Measurements from ENCODE around the gene MAFB. TPM values are rescaled to one million over a fixed set of nuclear protein-coding genes. Genes with fewer than 3 reads are reported as not detected.

The MAFB gene
- total RNA-seq, 1 experiment from 2014 or later = 15.9 TPM

- CTCF ChIA-PET = interaction anchor here (0.7 to 1.2 kb wide), 4 partner anchors 14 to 1424 kb away, joined by 3 to 4 read pairs (median 3); no protein-coding TSS in a partner anchor
- no peak for DNase-seq (ENCODE audit: unreplicated experiment)
- Mint-ChIP-seq H3K27me3 (ENCODE audit: insufficient read depth, unreplicated experiment) (no peaks in the 10 kb centered on the region), H3K4me3 (ENCODE audit: unreplicated experiment) (no peak overlapping the region), H3K36me3 (ENCODE audit: insufficient read depth, unreplicated experiment) (peaks cover 1% of the 10 kb centered on the region), H3K27ac (ENCODE audit: low read depth, unreplicated experiment) (no peak overlapping the region), H3K9me3 (ENCODE audit: unreplicated experiment) (no peaks in the 10 kb centered on the region), H3K4me1 (ENCODE audit: insufficient read depth, unreplicated experiment) (peaks cover 6% of the 10 kb centered on the region)
- POLR2A ChIA-PET = no interaction called here
- no TSS peak for BruUV-seq (replicated peaks)
- intact Hi-C loops (cut with micrococcal nuclease) = loop anchor here (5.0 kb wide), 1 partner anchor 1427 kb away; no protein-coding TSS in a partner anchor
- TF ChIP-seq CTCF (IDR thresholded peaks at IDR 0.05; ENCODE audit: unreplicated experiment) = no peak
Measured at GRCh38 chr20:40694246-40694645, 5.2 kb upstream of the MAFB start.

GRCh38 chr20:40692240-40693011, 3.4 kb upstream of the MAFB start:
- DNase-seq (ENCODE audit: unreplicated experiment) = no peak
- no peak overlapping the region for H3K4me3 Mint-ChIP-seq (ENCODE audit: unreplicated experiment)
- no peaks in the 10 kb centered on the region for H3K9me3 Mint-ChIP-seq (ENCODE audit: unreplicated experiment)
- H3K36me3 Mint-ChIP-seq (ENCODE audit: insufficient read depth, unreplicated experiment) = peaks cover 19% of the 10 kb centered on the region
- CTCF ChIA-PET = interaction anchor here (0.6 to 6.5 kb wide), 6 partner anchors 145 to 1465 kb away, joined by 3 to 83 read pairs (median 3); no protein-coding TSS in a partner anchor
- intact Hi-C loops (cut with micrococcal nuclease) = loop anchor here (5.0 kb wide), 1 partner anchor 1425 kb away; no protein-coding TSS in a partner anchor
- H3K27ac Mint-ChIP-seq (ENCODE audit: low read depth, unreplicated experiment) = no peak overlapping the region
- no peak for TF ChIP-seq CTCF (IDR thresholded peaks at IDR 0.05; ENCODE audit: unreplicated experiment)
- BruUV-seq (replicated peaks) = no TSS peak
- H3K27me3 Mint-ChIP-seq (ENCODE audit: insufficient read depth, unreplicated experiment) = no peaks in the 10 kb centered on the region
- POLR2A ChIA-PET = no interaction called here
- H3K4me1 Mint-ChIP-seq (ENCODE audit: insufficient read depth, unreplicated experiment) = no peaks in the 10 kb centered on the region

- Mint-ChIP-seq H3K4me1 (ENCODE audit: insufficient read depth, unreplicated experiment) (no peaks in the 10 kb centered on the region), H3K27ac (ENCODE audit: low read depth, unreplicated experiment) (no peak overlapping the region), H3K27me3 (ENCODE audit: insufficient read depth, unreplicated experiment) (no peaks in the 10 kb centered on the region), H3K9me3 (ENCODE audit: unreplicated experiment) (no peaks in the 10 kb centered on the region), H3K4me3 (ENCODE audit: unreplicated experiment) (no peak overlapping the region), H3K36me3 (ENCODE audit: insufficient read depth, unreplicated experiment) (peaks cover 27% of the 10 kb centered on the region)
- intact Hi-C loops (cut with micrococcal nuclease) = loop anchor here (5.0 kb wide), 1 partner anchor 1424 kb away; no protein-coding TSS in a partner anchor
- CTCF ChIA-PET = interaction anchor here (0.6 to 6.5 kb wide), 8 partner anchors 9 to 1464 kb away, joined by 3 to 83 read pairs (median 14); no protein-coding TSS in a partner anchor
- no TSS peak for BruUV-seq (replicated peaks)
- DNase-seq (ENCODE audit: unreplicated experiment) = no peak
- no peak for TF ChIP-seq CTCF (IDR thresholded peaks at IDR 0.05; ENCODE audit: unreplicated experiment)
- POLR2A ChIA-PET = interaction anchor here (4.3 kb wide), 1 partner anchor 406 kb away, joined by 105 read pairs; no protein-coding TSS in a partner anchor
Measured at GRCh38 chr20:40691566-40692239, 2.7 kb upstream of the MAFB start.
